ENCODE data around the gene SUCLG2. TPM values are rescaled to one million over a fixed set of nuclear protein-coding genes. Genes with fewer than 3 reads are reported as not detected.

Gene SUCLG2
- total RNA-seq, 1 experiment from 2014 or later, result 22.3 TPM

DNA sequence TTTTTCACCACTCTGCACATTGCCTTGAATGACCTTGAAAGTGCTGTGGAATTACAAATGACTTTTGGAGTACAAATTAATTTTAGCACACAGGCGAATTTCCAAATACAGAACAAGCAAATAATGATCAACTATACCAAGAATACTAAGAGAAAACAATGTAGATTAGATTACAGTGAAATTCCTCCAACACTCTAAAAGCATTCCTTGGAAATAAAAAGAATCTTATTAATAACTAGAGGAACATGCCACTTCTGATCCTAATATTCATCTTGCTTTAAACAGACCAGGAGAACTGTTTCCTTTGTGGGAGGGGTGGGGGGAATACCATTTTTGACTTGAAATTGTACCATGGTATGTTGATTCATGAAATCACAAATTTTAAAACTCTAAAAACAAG lies 167.5 kb downstream of the SUCLG2 start:
- no peak overlapping the region for H3K9ac ChIP-seq (ENCODE audit: low read length)
- no peak overlapping the region for H2AFZ ChIP-seq (ENCODE audit: low read length)
- no peaks in the 10 kb centered on the region for H3K4me1 ChIP-seq (ENCODE audit: insufficient read depth, low read length)
- no peaks in the 10 kb centered on the region for H3K79me2 ChIP-seq (ENCODE audit: low read length)
- TF ChIP-seq, protein P1, sequence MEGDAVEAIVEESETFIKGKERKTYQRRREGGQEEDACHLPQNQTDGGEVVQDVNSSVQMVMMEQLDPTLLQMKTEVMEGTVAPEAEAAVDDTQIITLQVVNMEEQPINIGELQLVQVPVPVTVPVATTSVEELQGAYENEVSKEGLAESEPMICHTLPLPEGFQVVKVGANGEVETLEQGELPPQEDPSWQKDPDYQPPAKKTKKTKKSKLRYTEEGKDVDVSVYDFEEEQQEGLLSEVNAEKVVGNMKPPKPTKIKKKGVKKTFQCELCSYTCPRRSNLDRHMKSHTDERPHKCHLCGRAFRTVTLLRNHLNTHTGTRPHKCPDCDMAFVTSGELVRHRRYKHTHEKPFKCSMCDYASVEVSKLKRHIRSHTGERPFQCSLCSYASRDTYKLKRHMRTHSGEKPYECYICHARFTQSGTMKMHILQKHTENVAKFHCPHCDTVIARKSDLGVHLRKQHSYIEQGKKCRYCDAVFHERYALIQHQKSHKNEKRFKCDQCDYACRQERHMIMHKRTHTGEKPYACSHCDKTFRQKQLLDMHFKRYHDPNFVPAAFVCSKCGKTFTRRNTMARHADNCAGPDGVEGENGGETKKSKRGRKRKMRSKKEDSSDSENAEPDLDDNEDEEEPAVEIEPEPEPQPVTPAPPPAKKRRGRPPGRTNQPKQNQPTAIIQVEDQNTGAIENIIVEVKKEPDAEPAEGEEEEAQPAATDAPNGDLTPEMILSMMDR (conservative IDR thresholded peaks at IDR 0.05; ENCODE audit: low read depth, low read length), result no peak
- TF ChIP-seq EZH2phosphoT487 (IDR thresholded peaks at IDR 0.05; ENCODE audit: borderline replicate concordance, low read length) (no peak), EZH2 (IDR thresholded peaks at IDR 0.05; ENCODE audit: low read length, unreplicated experiment) (no peak)
- no peaks in the 10 kb centered on the region for H3K9me3 ChIP-seq (ENCODE audit: low read length)
- H3F3A ChIP-seq (ENCODE audit: low read length, unreplicated experiment), result no peaks in the 10 kb centered on the region
- DNase-seq (no peak), ATAC-seq (no peak)
- no peak overlapping the region for H3K4me2 ChIP-seq (ENCODE audit: low read length)
- ChIA-PET POLR2A (ENCODE audit: unreplicated experiment) (no interaction called here), CTCF (no interaction called here)
- intact Hi-C loops (cut with micrococcal nuclease), result no loop called here
- no peaks in the 10 kb centered on the region for H4K20me1 ChIP-seq (ENCODE audit: low read length)
- H3K27me3 ChIP-seq (ENCODE audit: low read length), result no peaks in the 10 kb centered on the region
- H3K4me3 ChIP-seq (ENCODE audit: low read length), result no peak overlapping the region
- H3K9me2 ChIP-seq (replicated peaks; ENCODE audit: low read length), result no peaks in the 10 kb centered on the region
- H3K36me3 ChIP-seq (ENCODE audit: low read depth, low read length), result no peaks in the 10 kb centered on the region
- no TSS peak for BruUV-seq (replicated peaks)
- H3K27ac ChIP-seq (ENCODE audit: low read length), result no peak overlapping the region

DNA sequence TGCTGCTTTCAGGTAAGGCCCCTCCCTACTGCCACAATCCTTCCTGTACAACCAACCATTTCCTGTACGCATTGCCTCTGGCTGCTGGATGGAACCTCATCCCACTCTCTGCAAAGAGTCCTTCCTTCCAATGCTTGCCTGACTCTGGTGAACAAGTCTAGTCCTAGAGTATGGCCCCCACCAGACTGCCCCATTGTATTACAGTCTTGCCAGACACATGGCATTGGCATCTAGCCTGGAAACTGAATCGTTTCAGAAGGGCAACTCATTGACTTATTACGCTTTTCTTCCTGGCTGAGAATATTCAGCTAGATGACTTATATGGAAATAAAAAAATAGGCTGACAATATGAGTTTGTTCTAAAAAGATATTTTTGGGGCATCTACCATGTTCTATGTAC lies 170.3 kb downstream of the SUCLG2 start:
- Histone ChIP-seq H3F3A (ENCODE audit: low read length, unreplicated experiment) (no peaks in the 10 kb centered on the region), H3K27me3 (ENCODE audit: low read length) (no peaks in the 10 kb centered on the region), H3K9ac (ENCODE audit: low read length) (no peak overlapping the region), H3K79me2 (ENCODE audit: low read length) (no peaks in the 10 kb centered on the region), H3K4me1 (ENCODE audit: insufficient read depth, low read length) (no peaks in the 10 kb centered on the region), H3K4me2 (ENCODE audit: low read length) (no peak overlapping the region), H3K9me2 (replicated peaks; ENCODE audit: low read length) (no peaks in the 10 kb centered on the region), H4K20me1 (ENCODE audit: low read length) (no peaks in the 10 kb centered on the region), H3K36me3 (ENCODE audit: low read depth, low read length) (no peaks in the 10 kb centered on the region), H3K4me3 (ENCODE audit: low read length) (no peak overlapping the region), H2AFZ (ENCODE audit: low read length) (no peak overlapping the region), H3K9me3 (ENCODE audit: low read length) (no peaks in the 10 kb centered on the region), H3K27ac (ENCODE audit: low read length) (no peak overlapping the region)
- intact Hi-C loops (cut with micrococcal nuclease), result no loop called here
- ATAC-seq (no peak), DNase-seq (no peak)
- no TSS peak for BruUV-seq (replicated peaks)
- no peak for TF ChIP-seq EZH2 (IDR thresholded peaks at IDR 0.05; ENCODE audit: low read length, unreplicated experiment)
- ChIA-PET CTCF (no interaction called here), POLR2A (ENCODE audit: unreplicated experiment) (interaction anchor here (0.6 kb wide), 1 partner anchor 707 kb away, joined by 3 read pairs; no protein-coding TSS in a partner anchor)

DNA sequence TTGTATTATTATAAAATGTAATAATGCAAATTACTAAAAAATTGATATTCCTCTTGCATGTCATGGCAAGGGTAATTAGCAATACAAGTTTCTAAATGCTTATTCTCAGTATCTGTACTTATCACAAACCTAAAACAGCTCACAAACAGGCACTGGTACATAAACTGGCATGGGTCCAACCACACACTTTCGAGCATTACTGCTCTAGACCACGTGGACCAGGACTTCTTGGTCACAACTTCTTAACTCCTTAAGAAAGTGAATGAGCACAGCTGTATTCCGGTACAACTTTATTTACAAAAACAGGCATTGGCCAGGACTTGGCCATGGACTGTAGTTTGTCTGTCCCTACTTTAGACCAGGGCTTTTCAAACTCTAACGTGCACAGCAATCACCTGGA lies 173.3 kb downstream of the SUCLG2 start:
- no peaks in the 10 kb centered on the region for H3K9me3 ChIP-seq (ENCODE audit: low read length)
- DNase-seq, result no peak
- CTCF ChIA-PET, result no interaction called here
- H3K27ac ChIP-seq (ENCODE audit: low read length), result no peak overlapping the region
- intact Hi-C loops (cut with micrococcal nuclease), result no loop called here
- POLR2A ChIA-PET (ENCODE audit: unreplicated experiment), result no interaction called here
- H4K20me1 ChIP-seq (ENCODE audit: low read length), result no peaks in the 10 kb centered on the region
- H3K9ac ChIP-seq (ENCODE audit: low read length), result no peak overlapping the region
- no peaks in the 10 kb centered on the region for H3K9me2 ChIP-seq (replicated peaks; ENCODE audit: low read length)
- ATAC-seq, result no peak
- H3K4me1 ChIP-seq (ENCODE audit: insufficient read depth, low read length), result no peaks in the 10 kb centered on the region
- H3K4me3 ChIP-seq (ENCODE audit: low read length), result no peak overlapping the region
- H3K36me3 ChIP-seq (ENCODE audit: low read depth, low read length), result no peaks in the 10 kb centered on the region
- no peak overlapping the region for H3K4me2 ChIP-seq (ENCODE audit: low read length)
- H2AFZ ChIP-seq (ENCODE audit: low read length), result no peak overlapping the region
- H3K79me2 ChIP-seq (ENCODE audit: low read length), result no peaks in the 10 kb centered on the region
- no peaks in the 10 kb centered on the region for H3K27me3 ChIP-seq (ENCODE audit: low read length)
- TF ChIP-seq EZH2 (IDR thresholded peaks at IDR 0.05; ENCODE audit: low read length, unreplicated experiment) (no peak), EZH2phosphoT487 (IDR thresholded peaks at IDR 0.05; ENCODE audit: borderline replicate concordance, low read length) (no peak)
- no TSS peak for BruUV-seq (replicated peaks)
- H3F3A ChIP-seq (ENCODE audit: low read length, unreplicated experiment), result no peaks in the 10 kb centered on the region

DNA sequence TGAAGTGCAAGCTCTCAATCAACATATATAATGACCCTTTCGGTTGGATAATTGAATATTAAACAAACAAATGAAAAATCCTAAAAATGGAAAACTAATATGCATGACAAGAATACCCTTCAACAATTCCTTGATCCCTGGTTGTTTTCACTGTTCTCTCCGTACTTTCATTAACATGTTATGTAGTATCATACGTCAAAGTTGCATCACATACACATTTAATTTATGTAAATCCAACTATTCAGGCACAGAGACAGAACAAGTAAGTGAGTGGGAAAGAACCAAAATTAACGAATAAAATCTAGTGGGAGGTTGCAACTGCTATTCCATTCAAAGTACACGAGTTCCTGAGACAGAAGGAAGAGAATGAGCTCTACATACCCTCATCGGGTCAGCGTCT lies 176.0 kb downstream of the SUCLG2 start:
- no peaks in the 10 kb centered on the region for H3K27me3 ChIP-seq (ENCODE audit: low read length)
- POLR2A ChIA-PET (ENCODE audit: unreplicated experiment), result no interaction called here
- no peak overlapping the region for H3K4me2 ChIP-seq (ENCODE audit: low read length)
- BruUV-seq (replicated peaks), result no TSS peak
- H3K36me3 ChIP-seq (ENCODE audit: low read depth, low read length), result no peaks in the 10 kb centered on the region
- no peaks in the 10 kb centered on the region for H3K4me1 ChIP-seq (ENCODE audit: insufficient read depth, low read length)
- no peak overlapping the region for H3K9ac ChIP-seq (ENCODE audit: low read length)
- H3F3A ChIP-seq (ENCODE audit: low read length, unreplicated experiment), result no peaks in the 10 kb centered on the region
- DNase-seq, result no peak
- H3K9me3 ChIP-seq (ENCODE audit: low read length), result no peaks in the 10 kb centered on the region
- no peak for ATAC-seq
- no peak overlapping the region for H3K27ac ChIP-seq (ENCODE audit: low read length)
- H3K4me3 ChIP-seq (ENCODE audit: low read length), result no peak overlapping the region
- H4K20me1 ChIP-seq (ENCODE audit: low read length), result no peaks in the 10 kb centered on the region
- CTCF ChIA-PET, result no interaction called here
- TF ChIP-seq, protein P1 (conservative IDR thresholded peaks at IDR 0.05; ENCODE audit: low read depth, low read length), result no peak
- no peak for TF ChIP-seq EZH2 (IDR thresholded peaks at IDR 0.05; ENCODE audit: low read length, unreplicated experiment)
- intact Hi-C loops (cut with micrococcal nuclease), result no loop called here
- H3K9me2 ChIP-seq (replicated peaks; ENCODE audit: low read length), result no peaks in the 10 kb centered on the region
- H2AFZ ChIP-seq (ENCODE audit: low read length), result no peak overlapping the region
- H3K79me2 ChIP-seq (ENCODE audit: low read length), result no peaks in the 10 kb centered on the region
